Cardiac septum (tissue), 1 donor: ENCODE measurements around the gene MMP20. TPM values are rescaled to one million over a fixed set of nuclear protein-coding genes. Genes with fewer than 3 reads are reported as not detected.

ENCODE experiments used
- DNase-seq: peaks from one replicate; pipeline ENCODE4 v3.0.0-alpha.2; 2020; ENCODE audit warnings: low spot score
- intact Hi-C: fragments of 100-400 bp; cut with DNase I; formaldehyde crosslinking; loops from one replicate; pipeline ENCODE4 v1.14.0; 2022
- total RNA-seq: library from RNA; stranded (reverse); fragmentation: NEBNext Ultra II Directional; extraction: Animal tissue kit (Norgen Biotek cat#: 25700); gene quantifications from one replicate; pipeline ENCODE4 v1.2.1, GENCODE V29; 2021
- donor health status: DM: no; HTN: no; CAD: no.

The MMP20 gene
- total RNA-seq, 1 donor from 2014 or later = not detected

GRCh38 chr11:102572554-102573220, 52.4 kb downstream of the MMP20 start:
- DNase-seq = no peak
- intact Hi-C loops = no loop called here

DNA sequence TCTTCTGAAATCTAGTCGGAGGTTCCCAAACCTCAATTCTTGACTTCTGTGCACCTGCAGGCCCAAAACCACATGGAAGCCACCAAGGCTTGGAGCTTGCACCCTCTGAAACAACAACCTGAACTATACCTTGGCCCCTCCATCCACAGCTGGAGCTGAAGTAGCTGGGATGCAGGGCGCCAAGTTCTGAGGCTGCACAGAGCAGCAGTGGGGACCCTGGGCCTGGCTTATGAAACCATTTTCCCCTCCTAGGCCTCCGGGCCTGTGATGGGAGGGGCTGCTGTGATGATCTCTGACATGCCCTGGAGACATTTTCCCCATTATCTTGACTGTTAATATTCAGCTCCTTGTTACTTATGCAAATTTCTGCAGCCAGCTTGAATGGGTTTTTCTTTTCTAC, 56.3 kb downstream of the MMP20 start:
- intact Hi-C loops = no loop called here
- DNase-seq = no peak

- intact Hi-C loops = no loop called here
- no peak for DNase-seq
Observed at GRCh38 chr11:102566112-102566511, 59.0 kb downstream of the MMP20 start.

DNA sequence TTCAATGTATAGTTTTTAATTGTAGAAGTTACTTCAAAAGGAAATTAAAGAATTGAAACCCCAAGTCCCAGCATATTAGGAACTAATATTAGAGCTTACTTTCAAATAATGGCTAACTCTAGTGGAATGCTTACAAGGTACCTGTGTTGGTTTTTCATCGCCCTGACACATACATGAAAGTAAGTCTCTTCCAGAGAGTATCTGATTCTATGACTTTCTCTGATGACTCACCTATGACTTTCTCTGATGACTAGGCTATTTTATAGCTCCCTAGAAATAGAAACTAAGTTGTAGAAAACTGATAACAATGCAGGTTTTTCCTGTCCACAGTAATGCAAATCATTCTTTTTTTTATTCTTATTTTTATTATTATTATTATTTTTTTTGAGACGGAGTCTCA, 61.0 kb downstream of the MMP20 start:
- no peak for DNase-seq
- intact Hi-C loops = no loop called here

- intact Hi-C loops = no loop called here
Observed at GRCh38 chr11:102561636-102562035, 63.5 kb downstream of the MMP20 start.

GRCh38 chr11:102560555-102561011, 64.5 kb downstream of the MMP20 start:
- intact Hi-C loops = no loop called here
- DNase-seq = no peak

More at GRCh38 chr11:102561636-102562035, 63.5 kb downstream of the MMP20 start:
- DNase-seq = no peak

DNA sequence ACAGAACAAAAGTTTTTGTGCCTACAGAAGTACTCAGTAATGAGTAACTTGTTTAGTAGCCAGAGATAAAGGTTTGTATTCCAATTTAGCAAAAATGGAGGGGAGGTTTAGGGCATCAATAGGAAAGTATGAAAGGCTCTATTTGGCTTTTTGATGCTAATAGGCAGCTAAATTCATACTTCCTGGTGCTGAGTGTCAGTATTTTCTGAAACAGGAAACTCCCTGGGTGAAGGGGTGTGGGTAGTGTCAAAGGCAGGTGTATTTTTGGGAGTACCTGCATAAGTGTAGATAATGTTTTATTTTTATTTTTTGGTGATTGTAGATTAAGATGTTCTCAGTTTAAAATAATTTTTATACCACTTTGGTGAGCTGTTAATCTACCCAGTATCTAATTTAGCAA, 65.3 kb downstream of the MMP20 start:
- DNase-seq = no peak
- intact Hi-C loops = no loop called here

DNA sequence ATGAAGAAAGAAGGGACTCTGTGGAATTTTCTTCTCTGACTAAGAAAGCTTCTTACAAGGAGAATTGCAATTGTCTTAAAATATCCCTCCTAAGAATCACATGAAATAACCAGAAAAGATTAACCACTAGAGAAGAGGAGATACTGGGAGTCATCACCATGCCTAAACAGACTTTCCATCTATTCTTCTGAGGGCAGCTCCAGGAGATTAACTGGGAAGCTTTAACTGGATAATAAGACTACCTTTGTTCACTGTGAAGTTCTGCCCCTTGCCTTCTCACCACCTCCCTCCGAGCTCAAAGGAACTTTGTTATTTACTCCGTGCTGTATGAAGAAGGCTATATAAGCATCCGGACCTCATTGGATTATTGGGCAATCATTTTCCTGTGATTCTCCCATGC, 70.0 kb downstream of the MMP20 start:
- no peak for DNase-seq
- intact Hi-C loops = no loop called here

DNA sequence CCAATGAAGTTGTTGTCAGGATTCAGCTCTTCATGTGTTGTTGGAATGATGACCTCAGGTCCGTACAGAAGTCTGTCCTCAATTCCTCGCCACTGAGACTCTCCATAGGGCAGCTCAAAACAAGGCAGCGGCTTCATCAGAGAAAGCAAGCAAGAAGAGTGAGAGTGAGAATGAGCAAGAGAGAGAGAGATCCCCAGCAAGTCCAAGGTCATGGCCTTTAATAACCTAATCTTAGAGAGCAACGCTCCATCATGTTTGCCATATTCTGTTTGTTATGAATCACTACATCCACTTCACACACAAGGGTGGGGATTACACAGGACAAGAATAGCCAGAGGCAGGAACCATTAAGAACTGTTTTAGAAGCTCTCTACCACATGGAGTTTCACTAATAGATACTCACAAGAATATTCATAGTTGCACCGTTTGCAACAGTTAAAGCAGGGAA, 71.3 kb downstream of the MMP20 start:
- no peak for DNase-seq
- intact Hi-C loops = no loop called here

DNA sequence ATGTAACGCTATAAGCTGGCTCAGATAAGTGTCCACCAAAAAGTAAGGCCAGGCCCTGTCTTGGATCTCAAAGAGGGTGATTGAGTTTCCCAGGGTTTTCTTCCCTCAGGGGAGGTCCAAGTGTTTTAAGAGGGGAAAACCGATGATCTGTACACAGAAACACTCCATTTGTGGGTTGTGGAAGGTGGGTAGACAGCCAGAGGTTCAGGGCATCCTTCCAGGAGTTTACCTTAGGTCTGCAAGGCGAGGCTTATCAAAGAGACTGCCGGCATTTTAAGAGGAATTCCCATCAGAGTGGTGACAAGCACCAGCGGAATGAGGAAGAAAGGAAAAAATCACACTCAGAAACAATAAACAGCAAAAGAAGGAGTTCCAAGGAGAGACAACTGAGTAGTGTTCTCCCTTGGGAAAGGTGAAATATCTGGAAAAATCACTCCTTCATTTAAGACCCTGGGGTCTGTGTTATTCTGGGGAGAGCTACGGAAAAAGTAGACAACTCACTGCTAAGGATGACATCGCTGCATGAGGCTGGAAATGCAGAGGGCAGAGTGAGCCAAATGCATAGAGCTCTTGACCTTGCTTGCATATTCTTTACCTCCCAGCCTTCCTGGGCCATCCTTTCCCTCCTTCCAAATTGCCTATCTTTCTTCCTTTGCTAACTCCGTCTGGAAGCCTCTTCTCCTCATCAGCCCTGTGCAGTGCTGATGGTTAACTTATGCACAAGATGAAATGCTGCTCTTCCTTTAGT, 72.5 kb downstream of the MMP20 start:
- no peak for DNase-seq
- intact Hi-C loops = no loop called here

- no peak for DNase-seq
- intact Hi-C loops = no loop called here
Observed at GRCh38 chr11:102552020-102552419, 73.1 kb downstream of the MMP20 start.

- intact Hi-C loops = no loop called here
- DNase-seq = no peak
Observed at GRCh38 chr11:102551169-102551781, 73.9 kb downstream of the MMP20 start.

- no peak for DNase-seq
- intact Hi-C loops = no loop called here
Observed at GRCh38 chr11:102546923-102547471, 78.1 kb downstream of the MMP20 start.

DNA sequence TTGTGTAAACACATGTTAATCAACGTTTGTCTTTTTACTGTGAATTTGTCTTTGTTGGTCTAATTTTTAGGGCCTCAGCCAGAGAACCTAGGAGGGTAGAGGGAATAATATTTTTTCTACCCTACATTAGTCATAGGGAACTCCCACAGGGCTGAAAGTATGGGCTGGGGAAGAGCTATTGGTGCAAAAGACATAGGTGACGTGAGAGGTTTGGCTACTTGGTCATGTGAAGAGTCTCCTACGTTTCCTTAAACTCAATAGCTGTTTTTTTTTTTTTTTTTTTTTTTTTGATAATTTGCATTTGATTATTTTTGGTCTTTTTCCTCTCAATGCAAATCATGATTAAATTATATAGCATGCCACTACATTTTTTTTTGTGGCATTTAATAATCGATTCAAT, 78.7 kb downstream of the MMP20 start:
- DNase-seq = no peak
- intact Hi-C loops = no loop called here

- no peak for DNase-seq
- intact Hi-C loops = no loop called here
Observed at GRCh38 chr11:102545701-102546100, 79.4 kb downstream of the MMP20 start.

GRCh38 chr11:102544594-102544993, 80.5 kb downstream of the MMP20 start:
- intact Hi-C loops = no loop called here
- DNase-seq = no peak

DNA sequence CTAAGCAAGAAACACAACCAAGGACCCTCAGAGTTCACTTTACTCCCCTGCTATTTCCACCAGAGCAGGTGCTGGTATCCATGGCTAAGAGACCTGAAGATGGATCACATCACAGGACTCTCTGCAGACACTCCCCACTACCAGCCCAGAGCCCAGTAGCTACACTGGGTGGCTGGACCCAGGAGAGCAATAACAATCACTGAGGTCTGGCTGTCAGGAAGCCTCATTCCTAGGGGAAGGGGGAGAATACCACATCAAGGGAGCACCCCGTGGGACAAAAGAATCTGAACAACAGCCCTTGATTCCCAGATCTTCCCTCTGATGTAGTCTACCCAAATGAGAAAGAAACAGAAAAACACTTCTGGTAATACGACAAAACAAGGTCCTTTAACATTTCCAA, 85.6 kb downstream of the MMP20 start:
- DNase-seq = no peak
- intact Hi-C loops = no loop called here

DNA sequence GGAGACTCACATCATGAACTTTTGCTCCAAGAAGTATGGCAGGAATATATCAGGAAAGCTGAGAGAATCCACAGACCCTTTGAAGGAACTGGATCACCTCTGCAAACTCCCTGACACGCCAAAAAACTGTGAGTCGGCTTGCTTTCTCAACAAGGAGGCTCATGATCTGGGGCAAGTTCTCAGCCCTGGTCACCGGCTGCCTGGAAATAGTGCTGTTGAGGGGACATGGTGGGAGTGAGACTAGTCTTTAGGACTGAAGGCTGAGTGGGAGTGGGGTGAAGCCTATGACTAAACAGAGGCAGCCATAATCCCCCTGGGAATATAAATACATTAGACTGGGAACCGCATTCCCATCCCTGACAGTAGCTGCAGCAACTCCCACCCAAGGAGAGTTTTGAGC, 86.2 kb downstream of the MMP20 start:
- DNase-seq = no peak
- intact Hi-C loops = no loop called here

DNA sequence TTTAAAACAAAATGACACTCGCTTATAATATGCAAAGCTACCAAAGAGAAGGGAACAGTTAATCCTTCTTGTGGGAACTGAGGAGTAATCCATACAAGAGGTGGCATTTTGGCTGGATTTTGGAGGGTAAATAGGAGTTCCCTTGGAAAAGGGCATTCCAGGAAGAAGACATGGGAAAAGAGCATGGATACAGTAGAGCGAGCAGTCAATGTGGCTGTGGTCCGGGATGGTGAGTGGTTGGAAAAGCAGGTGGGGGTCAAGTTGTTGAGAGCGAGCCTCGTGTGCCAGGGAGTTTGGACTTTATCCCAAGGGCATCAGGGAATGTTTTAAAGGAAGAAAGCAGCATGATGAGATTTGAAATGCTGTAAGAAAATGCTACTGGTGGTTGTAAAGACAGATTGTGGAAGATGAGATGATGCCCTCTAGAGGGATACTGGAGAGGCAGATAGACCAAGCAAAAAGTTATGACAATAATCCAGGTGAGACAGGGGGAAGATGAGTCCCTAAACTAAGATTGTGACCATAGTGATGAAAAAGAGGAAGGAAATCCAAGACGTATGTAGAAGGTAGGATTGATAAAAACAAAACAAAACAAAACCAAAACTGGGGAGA, 90.8 kb downstream of the MMP20 start:
- no peak for DNase-seq
- intact Hi-C loops = no loop called here

- no peak for DNase-seq
- intact Hi-C loops = no loop called here
Observed at GRCh38 chr11:102530558-102530957, 94.6 kb downstream of the MMP20 start, which contains the start of gene MMP7. Gene MMP7, minus strand, starts transcription at chr11:102530747. Its CDS starts 47 bp downstream, at chr11:102530700.
